RPMI8226 (cell line): Measurements from ENCODE around the gene BTBD2.
"Not testable (repeated sequence)": the region's sequence is repeated elsewhere in the genome, so short reads cannot be mapped to it uniquely, and the experiment has no call there.

Experiments used
- DNase-seq: peaks from one replicate; pipeline ENCODE4 v3.0.0-alpha.2; 2015

BTBD2 gene

GRCh38 chr19:2039089-2039958, 23.8 kb upstream of the BTBD2 start:
- no peak for DNase-seq

- DNase-seq, result no peak
Measured at GRCh38 chr19:2038284-2039088, 23.0 kb upstream of the BTBD2 start.

- DNase-seq, result no peak
Measured at GRCh38 chr19:2037651-2038255, 22.2 kb upstream of the BTBD2 start.

GRCh38 chr19:2036424-2036823, 20.9 kb upstream of the BTBD2 start:
- DNase-seq, result no peak

- DNase-seq, result no peak
Measured at GRCh38 chr19:2035590-2035991, 20.1 kb upstream of the BTBD2 start.

GRCh38 chr19:2034729-2035589, 19.4 kb upstream of the BTBD2 start:
- DNase-seq, result peak; percentile 74

- not testable (repeated sequence) for DNase-seq
Measured at GRCh38 chr19:2034253-2034652, 18.7 kb upstream of the BTBD2 start.

GRCh38 chr19:2033825-2034159, 18.3 kb upstream of the BTBD2 start:
- no peak for DNase-seq

GRCh38 chr19:2033115-2033824, 17.8 kb upstream of the BTBD2 start:
- DNase-seq, result no peak

- DNase-seq, result peak; percentile 95
Measured at GRCh38 chr19:2032296-2032941, 16.9 kb upstream of the BTBD2 start.

GRCh38 chr19:2027361-2027760, 11.8 kb upstream of the BTBD2 start:
- DNase-seq, result peak; percentile 32

GRCh38 chr19:2026770-2027169, 11.3 kb upstream of the BTBD2 start:
- no peak for DNase-seq

- no peak for DNase-seq
Measured at GRCh38 chr19:2022289-2022688, 6.8 kb upstream of the BTBD2 start.

- DNase-seq, result no peak
Measured at GRCh38 chr19:2021453-2022140, 6.1 kb upstream of the BTBD2 start.

GRCh38 chr19:2018752-2019151, 3.2 kb upstream of the BTBD2 start:
- no peak for DNase-seq

GRCh38 chr19:2016041-2016807, 710 bp upstream of the BTBD2 start:
- peak; percentile 82 for DNase-seq

GRCh38 chr19:2014731-2015607, 545 bp downstream of the BTBD2 start:
- DNase-seq, result peak; percentile 52

GRCh38 chr19:2014131-2014571, 1.4 kb downstream of the BTBD2 start:
- DNase-seq, result no peak

GRCh38 chr19:2013683-2013961, 1.9 kb downstream of the BTBD2 start:
- DNase-seq, result no peak
